Fibroblast of peridontal ligament (primary cell): Measurements from ENCODE around the gene SLC35B1.
"Not testable (repeated sequence)": the region's sequence is repeated elsewhere in the genome, so short reads cannot be mapped to it uniquely, and the experiment has no call there.

ENCODE experiments used
- DNase-seq: peaks from one replicate; pipeline ENCODE4 v3.0.0-alpha.2; 2010; ENCODE audit errors: extremely low read depth

The SLC35B1 gene

DNA sequence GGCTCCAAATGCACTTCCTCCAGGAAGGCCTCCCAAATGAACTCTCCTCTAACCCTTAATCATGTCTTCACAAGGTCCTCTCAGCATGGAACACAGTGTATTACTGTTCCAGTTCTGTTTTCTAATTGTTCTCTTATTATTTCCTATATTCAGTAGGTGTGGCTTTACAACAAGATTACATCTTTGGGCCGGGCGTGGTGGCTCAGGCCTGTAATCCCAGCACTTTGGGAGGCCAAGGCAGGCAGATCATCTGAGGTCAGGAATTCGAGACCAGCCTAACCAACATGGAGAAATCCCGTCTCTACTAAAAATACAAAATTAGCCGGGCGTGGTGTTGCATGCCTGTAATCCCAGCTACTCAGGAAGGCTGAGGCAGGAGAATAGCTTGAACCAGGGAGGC lies 34.1 kb downstream of the SLC35B1 start:
- not testable (repeated sequence) for DNase-seq

- DNase-seq: no peak
Observed at GRCh38 chr17:49670641-49671040, 37.1 kb downstream of the SLC35B1 start.

GRCh38 chr17:49670002-49670401 lies 37.8 kb downstream of the SLC35B1 start:
- no peak for DNase-seq

DNA sequence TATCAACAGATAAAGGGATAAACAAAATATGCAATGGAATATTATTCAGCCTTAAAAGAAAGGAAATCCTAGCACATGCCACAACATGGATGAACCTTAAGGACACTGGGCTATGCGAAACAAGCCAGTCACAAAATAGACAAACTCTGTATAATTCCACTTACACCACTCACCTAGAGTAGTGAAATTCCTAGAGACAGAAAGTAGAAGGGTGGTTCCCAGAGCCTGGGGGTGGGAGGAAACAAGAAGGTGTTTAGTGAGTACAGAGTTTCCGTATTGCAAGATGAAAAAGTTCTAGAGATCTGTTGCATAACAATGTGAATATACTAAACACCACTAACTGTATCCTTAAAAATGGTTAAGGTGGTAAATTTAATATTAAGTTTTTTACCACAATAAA lies 39.9 kb downstream of the SLC35B1 start:
- DNase-seq: no peak

- no peak for DNase-seq
Observed at GRCh38 chr17:49664706-49665211, 43.0 kb downstream of the SLC35B1 start.

GRCh38 chr17:49659661-49660382 lies 47.9 kb downstream of the SLC35B1 start:
- DNase-seq: no peak

GRCh38 chr17:49656247-49656646 lies 51.5 kb downstream of the SLC35B1 start:
- DNase-seq: no peak
